ENCODE data around the gene PGC.

PGC gene

GRCh38 chr6:41716516-41717391, 30.4 kb downstream of the PGC start:
- TF ChIP-seq CTCF (IDR thresholded peaks at IDR 0.05), result no peak

- TF ChIP-seq CTCF (IDR thresholded peaks at IDR 0.05), result no peak
Observed at GRCh38 chr6:41715795-41716515, 31.2 kb downstream of the PGC start.

GRCh38 chr6:41714556-41715273, 32.5 kb downstream of the PGC start:
- TF ChIP-seq CTCF (IDR thresholded peaks at IDR 0.05), result no peak

- no peak for TF ChIP-seq CTCF (IDR thresholded peaks at IDR 0.05)
Observed at GRCh38 chr6:41713650-41714291, 33.4 kb downstream of the PGC start.

GRCh38 chr6:41713159-41713649, 34.0 kb downstream of the PGC start:
- no peak for TF ChIP-seq CTCF (IDR thresholded peaks at IDR 0.05)

GRCh38 chr6:41712651-41713103, 34.5 kb downstream of the PGC start:
- TF ChIP-seq CTCF (IDR thresholded peaks at IDR 0.05), result no peak
